HG03558 (cell line): ENCODE measurements around the gene SCAANT1.

ENCODE experiments used
- ATAC-seq: cut with Tn5 transposase; IDR thresholded peaks from one replicate; pipeline ENCODE4 v1.9.1; 2021; ENCODE audit warnings: moderate number of reproducible peaks; ENCODE audit not compliant: unreplicated experiment; ENCODE audit errors: extremely low read depth

Gene SCAANT1

DNA sequence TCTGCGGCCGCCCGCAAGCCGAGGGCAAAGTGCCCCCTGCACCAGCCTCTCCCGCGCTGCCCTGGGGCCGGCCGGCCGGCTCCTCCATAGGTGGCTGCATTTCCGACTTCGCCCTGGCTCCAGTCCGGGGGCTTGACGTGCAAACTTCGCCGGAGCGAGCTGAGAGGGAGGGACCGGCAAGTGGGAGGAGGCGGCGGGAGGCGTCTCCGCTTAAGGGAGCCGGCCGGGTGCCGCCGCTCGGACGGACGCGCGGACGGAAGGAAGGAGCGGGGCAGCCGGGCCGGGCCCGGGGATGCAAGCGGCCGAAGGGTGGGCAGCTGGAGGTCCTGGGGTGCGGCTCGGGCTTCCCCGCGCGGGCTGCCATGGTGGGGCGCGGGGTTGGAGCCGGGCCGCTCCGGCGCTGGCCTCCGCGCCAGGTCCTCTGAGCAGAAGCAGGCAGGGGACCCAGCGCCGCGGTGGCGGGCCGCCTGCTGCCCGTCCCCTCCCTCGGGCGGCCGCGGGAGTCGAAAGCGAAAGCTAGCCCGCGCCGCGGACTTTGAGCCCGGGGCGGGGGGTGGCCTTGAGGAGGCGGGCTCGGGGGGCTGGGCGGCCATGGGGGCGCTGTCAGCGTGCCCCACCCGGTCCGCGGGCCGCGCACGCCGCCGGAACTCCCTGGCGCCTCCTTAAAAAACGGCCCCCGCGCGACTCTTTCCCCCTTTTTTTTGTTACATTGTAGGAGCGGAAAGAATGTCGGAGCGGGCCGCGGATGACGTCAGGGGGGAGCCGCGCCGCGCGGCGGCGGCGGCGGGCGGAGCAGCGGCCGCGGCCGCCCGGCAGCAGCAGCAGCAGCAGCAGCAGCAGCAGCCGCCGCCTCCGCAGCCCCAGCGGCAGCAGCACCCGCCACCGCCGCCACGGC lies at the start of gene SCAANT1:
SCAANT1 (minus strand) TSS at position 511 of the 895 bp plus-strand sequence.
- peak; percentile 62 for ATAC-seq

GRCh38 chr3:63961891-63962290 lies 49.7 kb upstream of the SCAANT1 start:
- ATAC-seq, result peak; percentile 61

GRCh38 chr3:63960048-63960711 lies 48.0 kb upstream of the SCAANT1 start:
- no peak for ATAC-seq

DNA sequence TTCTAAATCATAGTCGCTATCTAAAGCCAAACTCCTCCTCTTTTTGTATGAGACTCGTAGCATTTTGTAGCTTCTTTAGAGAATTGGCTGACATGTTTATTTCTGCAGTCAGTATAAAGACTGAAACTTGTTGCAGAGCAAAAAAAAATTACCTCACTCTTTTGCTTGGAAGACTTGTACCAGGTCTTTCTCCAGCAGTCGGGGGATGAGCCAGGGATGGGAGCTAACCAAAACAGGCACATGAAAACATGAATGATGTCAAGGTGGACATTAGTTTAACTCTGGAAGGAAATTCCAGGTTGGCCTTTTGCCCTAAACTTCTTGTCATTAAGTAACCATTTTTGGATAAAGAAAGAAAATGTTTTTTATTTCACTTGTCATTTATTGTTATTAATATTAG lies 47.0 kb upstream of the SCAANT1 start:
- ATAC-seq, result no peak

DNA sequence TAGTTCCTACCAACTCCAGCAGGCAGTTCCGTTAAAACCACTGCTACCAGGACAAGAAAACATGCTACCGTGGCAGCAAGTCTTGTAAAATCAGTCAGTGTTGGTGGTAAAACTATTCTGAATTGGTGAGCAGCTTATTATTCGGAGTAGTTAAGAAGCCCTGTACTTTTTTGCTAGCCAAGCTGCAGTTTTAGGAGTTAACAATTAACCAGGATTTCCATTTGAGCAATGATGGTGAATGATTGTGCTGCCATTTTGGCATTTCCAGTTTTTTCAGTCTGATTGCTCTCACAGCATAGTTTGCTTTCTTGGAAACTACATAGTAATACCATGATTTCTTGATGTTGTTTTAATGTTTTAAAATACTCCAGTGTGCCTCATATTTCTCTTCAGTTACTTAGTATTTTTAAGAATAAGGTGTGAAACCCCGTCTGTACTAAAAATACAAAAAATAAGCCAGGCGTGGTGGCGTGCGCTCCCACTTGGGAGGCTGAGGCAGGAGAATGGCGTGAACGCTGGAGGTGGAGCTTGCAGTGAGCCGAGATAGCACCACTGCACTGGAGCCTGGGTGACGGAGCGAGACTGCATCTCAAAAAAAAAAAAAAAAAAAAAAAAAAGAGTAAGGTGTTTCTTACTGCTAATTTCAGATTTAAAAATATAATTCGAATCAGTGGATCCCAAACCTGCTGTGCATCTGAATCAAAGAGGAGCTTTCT lies 43.8 kb upstream of the SCAANT1 start:
- ATAC-seq, result no peak

DNA sequence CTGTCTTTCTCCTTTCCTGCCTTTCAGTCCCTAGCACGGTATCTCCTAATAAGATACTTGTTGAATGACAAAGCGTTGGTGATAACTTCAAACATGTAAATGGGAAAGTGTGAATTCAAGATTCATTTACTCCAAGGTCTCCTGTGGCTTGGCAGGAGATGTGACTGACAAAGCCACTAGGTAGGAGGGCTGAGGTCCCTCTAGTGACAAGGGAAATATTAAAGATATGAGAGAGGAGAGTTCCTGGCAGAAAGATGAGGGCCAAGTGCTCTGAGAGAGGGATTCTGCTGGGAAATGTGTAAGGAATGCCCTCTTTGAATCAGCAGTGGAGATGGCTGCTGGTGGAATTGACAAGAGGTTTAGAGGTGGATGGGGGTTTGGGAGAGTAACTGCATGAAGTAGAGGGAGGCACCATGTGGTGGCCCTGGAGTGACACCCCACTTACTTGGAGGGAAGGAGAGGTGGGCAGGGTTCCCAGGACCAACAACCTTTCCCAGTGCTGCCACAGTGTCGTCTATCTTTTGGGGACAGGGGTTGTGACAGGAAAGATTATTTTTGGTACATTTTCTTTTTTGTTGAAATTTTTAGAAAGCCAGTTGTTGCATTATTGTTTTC lies 43.0 kb upstream of the SCAANT1 start:
- ATAC-seq, result no peak

GRCh38 chr3:63954182-63954581 lies 42.0 kb upstream of the SCAANT1 start:
- no peak for ATAC-seq

- ATAC-seq, result no peak
Measured at GRCh38 chr3:63952248-63952594, 40.0 kb upstream of the SCAANT1 start.

DNA sequence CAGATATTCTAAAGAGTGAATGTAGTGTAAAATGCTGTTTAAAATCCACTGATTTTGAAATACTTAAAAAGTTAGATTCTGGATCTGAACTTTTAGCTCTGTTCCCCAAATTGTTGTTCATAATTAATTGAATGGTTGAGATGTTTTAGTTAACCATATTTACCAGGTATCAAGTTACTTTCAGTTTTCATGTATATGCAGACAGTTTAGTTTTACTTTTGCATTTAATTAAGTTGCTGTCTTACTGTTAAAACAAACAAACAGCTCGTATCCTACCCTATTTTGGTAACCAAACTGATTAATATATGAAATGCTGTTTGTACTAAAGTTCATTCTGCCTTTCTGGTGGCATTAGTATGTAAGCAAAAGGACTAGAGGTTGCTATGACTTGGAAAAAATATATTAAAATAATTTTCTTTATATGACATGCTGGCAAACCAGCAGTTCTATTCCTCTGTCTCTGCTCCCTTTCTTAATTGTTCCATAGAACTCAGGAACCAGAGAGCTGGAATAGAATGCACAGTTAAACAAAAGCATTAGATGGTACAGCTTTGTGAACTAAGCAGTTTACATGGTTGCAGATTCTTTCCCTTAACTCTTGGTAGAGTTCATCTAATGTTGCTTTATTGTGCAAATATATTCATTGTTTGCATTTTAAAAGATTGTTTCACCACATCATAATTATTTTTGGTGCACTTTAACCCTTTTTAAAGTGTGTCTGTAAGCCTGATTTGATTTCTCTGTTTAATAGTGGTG lies 39.5 kb upstream of the SCAANT1 start:
- no peak for ATAC-seq

- ATAC-seq, result no peak
Measured at GRCh38 chr3:63950698-63951097, 38.5 kb upstream of the SCAANT1 start.

DNA sequence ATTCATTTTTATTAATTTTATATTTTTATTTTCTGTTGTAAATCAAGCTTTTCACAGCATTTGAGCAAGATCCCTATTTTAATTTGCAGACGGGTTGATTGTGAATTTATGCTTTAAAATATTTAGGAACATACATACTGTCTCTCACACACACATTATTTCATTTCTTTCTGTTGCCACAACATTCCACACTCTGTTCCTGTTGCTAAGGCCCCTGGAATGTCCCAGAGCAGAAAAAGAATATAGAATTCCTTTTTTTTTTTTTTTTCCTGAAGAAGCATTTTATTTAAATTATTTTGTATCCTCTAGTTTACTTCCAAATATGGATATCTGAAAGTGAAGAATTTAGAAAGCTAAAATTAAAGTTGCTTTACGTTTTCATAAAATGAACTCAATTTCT lies 36.8 kb upstream of the SCAANT1 start:
- no peak for ATAC-seq

- ATAC-seq, result no peak
Measured at GRCh38 chr3:63947594-63947993, 35.4 kb upstream of the SCAANT1 start.

DNA sequence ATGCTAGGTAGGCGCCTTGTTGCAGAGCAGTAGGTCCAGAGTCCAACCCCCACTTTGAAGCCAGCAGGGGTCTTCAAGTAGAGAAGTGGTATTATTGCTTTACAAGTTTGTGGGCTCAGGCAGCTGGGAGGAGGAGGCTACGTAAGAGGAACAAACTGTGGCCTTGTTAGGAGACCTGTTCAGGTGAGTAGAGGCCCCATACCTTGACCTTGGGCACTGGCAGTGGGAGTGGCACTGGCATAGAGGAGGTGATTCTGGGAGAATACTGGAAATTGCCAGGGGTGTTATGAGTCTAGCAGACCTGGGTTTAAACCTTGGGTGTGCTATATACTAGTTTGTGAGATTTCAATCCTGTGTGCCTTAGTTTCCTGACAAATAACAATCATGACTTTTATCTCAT lies 34.6 kb upstream of the SCAANT1 start:
- ATAC-seq, result no peak

GRCh38 chr3:63945558-63946096 lies 33.4 kb upstream of the SCAANT1 start:
- no peak for ATAC-seq

DNA sequence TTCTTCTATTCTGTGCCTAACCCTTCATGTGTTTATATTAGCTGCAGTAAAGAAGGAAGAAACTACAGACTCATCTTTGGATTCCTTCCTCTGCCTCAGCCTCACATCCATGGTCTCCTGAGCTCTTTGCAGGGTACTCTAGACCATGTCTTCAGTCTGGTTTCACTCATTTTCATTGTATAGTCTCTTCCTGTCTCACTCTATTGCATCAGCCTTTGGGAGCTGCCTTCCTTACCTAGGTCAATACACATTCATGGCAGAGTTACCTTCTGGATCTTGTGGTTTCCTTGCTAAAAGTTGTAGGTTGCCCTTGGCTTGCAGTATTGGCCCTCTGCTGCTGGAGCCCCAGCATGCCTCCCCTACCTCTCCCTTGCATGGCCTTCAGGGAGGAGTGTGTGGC lies 31.5 kb upstream of the SCAANT1 start:
- ATAC-seq, result no peak

DNA sequence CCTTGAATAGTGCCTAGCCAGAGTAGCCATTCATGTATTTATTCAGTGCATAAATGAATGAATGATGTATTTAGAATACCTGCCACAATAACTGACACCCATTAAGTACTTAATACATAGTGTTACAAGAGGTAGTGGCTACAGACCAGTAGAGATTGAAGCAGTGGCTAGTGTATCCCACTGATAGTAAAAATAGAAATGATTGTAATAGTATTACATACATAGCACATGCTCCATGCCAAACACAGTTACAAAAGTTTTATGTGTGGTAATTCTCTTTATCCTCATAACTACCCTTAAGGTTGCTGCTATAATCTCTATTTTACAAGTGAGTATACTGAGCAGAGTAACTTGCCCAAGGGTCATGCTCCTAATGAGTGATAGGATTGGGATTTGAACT lies 30.3 kb upstream of the SCAANT1 start:
- no peak for ATAC-seq

- ATAC-seq, result no peak
Measured at GRCh38 chr3:63940389-63940757, 28.2 kb upstream of the SCAANT1 start.

- peak; percentile 41 for ATAC-seq
Measured at GRCh38 chr3:63937661-63938651, 25.8 kb upstream of the SCAANT1 start.

- ATAC-seq, result no peak
Measured at GRCh38 chr3:63936925-63937324, 24.7 kb upstream of the SCAANT1 start.
